Right hindlimb (tissue), 1 donor: ENCODE data around the gene LAMC3.

Source experiments
- DNase-seq: peaks from one replicate; pipeline ENCODE4 v3.0.0-alpha.2; 2018

Gene LAMC3

GRCh38 chr9:131013015-131013755, 4.2 kb downstream of the LAMC3 start:
- no peak for DNase-seq

GRCh38 chr9:131013771-131014676, 5.0 kb downstream of the LAMC3 start:
- no peak for DNase-seq

GRCh38 chr9:131015112-131015511, 6.1 kb downstream of the LAMC3 start:
- no peak for DNase-seq

- no peak for DNase-seq
Observed at GRCh38 chr9:131015876-131016397, 7.0 kb downstream of the LAMC3 start.

GRCh38 chr9:131017067-131017466, 8.1 kb downstream of the LAMC3 start:
- no peak for DNase-seq

- DNase-seq = no peak
Observed at GRCh38 chr9:131018621-131019020, 9.6 kb downstream of the LAMC3 start.

- peak; percentile 68 for DNase-seq
Observed at GRCh38 chr9:131019388-131020239, 10.6 kb downstream of the LAMC3 start.

GRCh38 chr9:131020388-131020787, 11.4 kb downstream of the LAMC3 start:
- no peak for DNase-seq

GRCh38 chr9:131020862-131021261, 11.9 kb downstream of the LAMC3 start:
- no peak for DNase-seq

GRCh38 chr9:131021785-131022184, 12.8 kb downstream of the LAMC3 start:
- no peak for DNase-seq

GRCh38 chr9:131024978-131025868, 16.2 kb downstream of the LAMC3 start:
- no peak for DNase-seq

- DNase-seq = no peak
Observed at GRCh38 chr9:131025953-131026858, 17.2 kb downstream of the LAMC3 start.

- DNase-seq = no peak
Observed at GRCh38 chr9:131027048-131027871, 18.3 kb downstream of the LAMC3 start.

GRCh38 chr9:131027872-131028179, 18.9 kb downstream of the LAMC3 start:
- DNase-seq = no peak

- DNase-seq = no peak
Observed at GRCh38 chr9:131028221-131028884, 19.4 kb downstream of the LAMC3 start.

- DNase-seq = no peak
Observed at GRCh38 chr9:131028931-131029573, 20.1 kb downstream of the LAMC3 start.

GRCh38 chr9:131029574-131029952, 20.6 kb downstream of the LAMC3 start:
- DNase-seq = no peak

GRCh38 chr9:131030239-131031004, 21.4 kb downstream of the LAMC3 start:
- DNase-seq = no peak
